Panc1 (cell line): ENCODE data around the gene CPT1B. TPM values are rescaled to one million over a fixed set of nuclear protein-coding genes. Genes with fewer than 3 reads are reported as not detected.

Source experiments
- ATAC-seq: fragments of 200-7000 bp; cut with Tn5 transposase; 2 replicates; pipeline ENCODE4 v1.9.1; 2020; ENCODE audit warnings: mild to moderate bottlenecking, moderate library complexity
- BruUV-seq: library from RNA; stranded (reverse); fragments of 400-500 nt; replicated peaks from 2 replicates; lab custom pipeline; 2021; lab: Mats Ljungman, UMichigan
- CTCF ChIA-PET: fragments of 300-600 bp; sonication (Branson Sonifier 250); formaldehyde crosslinking; loops from one replicate; lab custom pipeline; 2022; ENCODE audit warnings: antibody characterized with exemption; lab: Charles Lee
- POLR2A ChIA-PET: fragments of 300-600 bp; sonication (Branson Sonifier 250); formaldehyde crosslinking; loops from one replicate; lab custom pipeline; 2022; ENCODE audit warnings: antibody characterized with exemption; lab: Charles Lee
- DNase-seq: peaks from one replicate; pipeline ENCODE4 v3.0.0-alpha.2; 2010; ENCODE audit warnings: low read depth, low spot score
- H3K27ac ChIP-seq: 2 replicates; pipeline ENCODE4 v1.5.1; 2011; ENCODE audit warnings: mild to moderate bottlenecking, low read length, inconsistent platforms
- H3K27me3 ChIP-seq: fragments of 200-500 bp; sonication (Bioruptor generic); 2 replicates; pipeline ENCODE4 v1.6.0; 2014; ENCODE audit warnings: low read length, inconsistent platforms; ENCODE audit not compliant: control insufficient read depth, insufficient read depth
- H3K36me3 ChIP-seq: fragments of 200-500 bp; sonication (Bioruptor generic); 2 replicates; pipeline ENCODE4 v1.5.1; 2014; ENCODE audit warnings: inconsistent platforms, mild to moderate bottlenecking, low read length, moderate library complexity; ENCODE audit not compliant: control insufficient read depth, insufficient read depth
- H3K4me1 ChIP-seq: 2 replicates; pipeline ENCODE4 v1.5.1; 2011; ENCODE audit warnings: inconsistent platforms, mild to moderate bottlenecking, low read length, moderate library complexity; ENCODE audit not compliant: control insufficient read depth, insufficient read depth
- H3K4me3 ChIP-seq, 2 experiments: 2 replicates each; pipeline ENCODE4 v1.5.1; 2011 to 2012; ENCODE audit warnings: low read depth in 2 of 2, low read length in 2 of 2, mild to moderate bottlenecking in 2 of 2, inconsistent platforms in 1 of 2, moderate library complexity in 1 of 2
- H3K9me3 ChIP-seq: fragments of 200-500 bp; sonication (Bioruptor generic); 2 replicates; pipeline ENCODE4 v1.5.1; 2014; ENCODE audit warnings: low read depth, mild to moderate bottlenecking, inconsistent platforms, low read length, moderate library complexity; ENCODE audit not compliant: control insufficient read depth, insufficient read depth
- POLR2AphosphoS5 ChIP-seq: IDR thresholded peaks from 2 replicates; pipeline ENCODE4 v1.6.1; 2012; ENCODE audit warnings: mild to moderate bottlenecking, low read depth, low read length, moderate library complexity
- SIN3A ChIP-seq: IDR thresholded peaks from 2 replicates; pipeline ENCODE4 v1.6.1; 2012; ENCODE audit warnings: low read depth, mild to moderate bottlenecking, low read length, moderate library complexity, borderline replicate concordance; ENCODE audit not compliant: insufficient read depth
- TCF7L2 ChIP-seq: IDR thresholded peaks from 2 replicates; pipeline ENCODE4 v1.6.1; 2011; ENCODE audit warnings: mild to moderate bottlenecking, low read depth, low read length, inconsistent platforms
- in situ Hi-C: cut with HindIII; loops from 2 replicates; pipeline ENCODE4 v1.10.0; 2016; ENCODE audit warnings: low sequenced_read_pairs, low pct_unique_long_range_greater_than_20kb
- intact Hi-C: fragments of 100-400 bp; cut with micrococcal nuclease; formaldehyde crosslinking; loops from one replicate; pipeline ENCODE4 v1.10.0; 2022; ENCODE audit not compliant: unreplicated experiment
- total RNA-seq: library from RNA; stranded (reverse); gene quantifications from one replicate; pipeline ENCODE4 v1.2.1, GENCODE V29; 2021; ENCODE audit not compliant: unreplicated experiment
- TF ChIP-seq, protein P1 (sequence below), 2 experiments: IDR thresholded peaks; 2 replicates each; pipeline ENCODE4 v1.6.1; 2011 to 2012; ENCODE audit warnings: low read depth in 2 of 2, control low read depth in 1 of 2, low read length in 1 of 2, mild to moderate bottlenecking in 1 of 2, moderate library complexity in 1 of 2; ENCODE audit not compliant: insufficient read depth in 1 of 2
- TF ChIP-seq, protein P2 (sequence below): fragments of 450-650 bp; IDR thresholded peaks from 2 replicates; pipeline ENCODE4 v1.5.1; 2017; ENCODE audit warnings: mild to moderate bottlenecking

CPT1B gene
- total RNA-seq, 1 experiment from 2014 or later, result 18.4 TPM

DNA sequence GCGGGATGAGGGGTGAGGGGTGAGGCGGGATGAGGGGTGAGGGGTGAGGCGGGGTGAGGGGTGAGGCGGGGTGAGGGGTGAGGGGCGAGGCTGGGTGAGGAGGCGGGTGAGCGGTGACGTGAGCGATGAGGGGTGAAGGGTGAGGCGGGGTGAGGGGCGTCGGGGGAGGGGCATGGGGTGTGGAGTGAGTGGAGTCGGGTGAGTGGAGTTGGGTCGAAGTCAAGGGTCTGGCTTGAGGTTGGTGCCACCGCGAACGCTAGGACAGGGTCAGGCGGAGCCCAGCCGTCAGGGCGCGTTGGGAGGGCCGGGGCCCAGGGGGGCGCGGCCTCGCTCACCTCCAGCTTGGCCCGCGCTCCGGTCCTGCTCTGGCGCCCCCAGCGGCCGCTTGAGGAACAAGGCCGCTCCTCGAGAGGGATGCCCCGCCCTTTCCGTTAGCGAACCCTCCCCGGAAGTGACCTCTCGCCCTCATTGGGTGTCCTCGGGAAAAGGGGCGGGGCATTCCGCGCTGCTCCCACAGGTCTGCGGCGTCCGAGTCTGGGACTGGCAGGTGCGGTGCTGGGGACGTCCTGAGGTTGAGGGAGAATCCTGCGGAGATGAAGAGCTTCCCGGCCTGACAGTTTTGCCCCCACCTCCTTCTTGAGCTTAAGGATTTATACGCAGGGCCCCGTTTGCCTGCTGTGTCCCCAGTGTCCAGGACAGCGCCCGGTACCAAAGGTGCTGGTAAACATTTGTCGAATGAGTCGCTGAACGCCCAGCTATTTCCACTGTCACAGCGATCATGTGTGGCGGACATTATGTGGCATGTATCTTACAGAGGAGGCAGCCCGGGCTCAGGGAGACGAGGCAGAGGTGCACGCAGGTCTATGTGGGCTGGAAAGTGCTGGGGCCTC lies 15.5 kb downstream of the CPT1B start, which contains the start of gene SYCE3:
TSS of gene SYCE3 (minus strand) at position 397 of the 890 bp plus-strand sequence. CDS start 6,514 bp downstream, outside the sequence.
- DNase-seq (peak; percentile 66), ATAC-seq (peak; percentile 98)
- TF ChIP-seq, protein P1, sequence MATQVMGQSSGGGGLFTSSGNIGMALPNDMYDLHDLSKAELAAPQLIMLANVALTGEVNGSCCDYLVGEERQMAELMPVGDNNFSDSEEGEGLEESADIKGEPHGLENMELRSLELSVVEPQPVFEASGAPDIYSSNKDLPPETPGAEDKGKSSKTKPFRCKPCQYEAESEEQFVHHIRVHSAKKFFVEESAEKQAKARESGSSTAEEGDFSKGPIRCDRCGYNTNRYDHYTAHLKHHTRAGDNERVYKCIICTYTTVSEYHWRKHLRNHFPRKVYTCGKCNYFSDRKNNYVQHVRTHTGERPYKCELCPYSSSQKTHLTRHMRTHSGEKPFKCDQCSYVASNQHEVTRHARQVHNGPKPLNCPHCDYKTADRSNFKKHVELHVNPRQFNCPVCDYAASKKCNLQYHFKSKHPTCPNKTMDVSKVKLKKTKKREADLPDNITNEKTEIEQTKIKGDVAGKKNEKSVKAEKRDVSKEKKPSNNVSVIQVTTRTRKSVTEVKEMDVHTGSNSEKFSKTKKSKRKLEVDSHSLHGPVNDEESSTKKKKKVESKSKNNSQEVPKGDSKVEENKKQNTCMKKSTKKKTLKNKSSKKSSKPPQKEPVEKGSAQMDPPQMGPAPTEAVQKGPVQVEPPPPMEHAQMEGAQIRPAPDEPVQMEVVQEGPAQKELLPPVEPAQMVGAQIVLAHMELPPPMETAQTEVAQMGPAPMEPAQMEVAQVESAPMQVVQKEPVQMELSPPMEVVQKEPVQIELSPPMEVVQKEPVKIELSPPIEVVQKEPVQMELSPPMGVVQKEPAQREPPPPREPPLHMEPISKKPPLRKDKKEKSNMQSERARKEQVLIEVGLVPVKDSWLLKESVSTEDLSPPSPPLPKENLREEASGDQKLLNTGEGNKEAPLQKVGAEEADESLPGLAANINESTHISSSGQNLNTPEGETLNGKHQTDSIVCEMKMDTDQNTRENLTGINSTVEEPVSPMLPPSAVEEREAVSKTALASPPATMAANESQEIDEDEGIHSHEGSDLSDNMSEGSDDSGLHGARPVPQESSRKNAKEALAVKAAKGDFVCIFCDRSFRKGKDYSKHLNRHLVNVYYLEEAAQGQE (IDR thresholded peaks at IDR 0.05; ENCODE audit: insufficient read depth in 1 of 2, low read depth in 2 of 2, low read length in 1 of 2), result no peak
- TF ChIP-seq, protein P2, sequence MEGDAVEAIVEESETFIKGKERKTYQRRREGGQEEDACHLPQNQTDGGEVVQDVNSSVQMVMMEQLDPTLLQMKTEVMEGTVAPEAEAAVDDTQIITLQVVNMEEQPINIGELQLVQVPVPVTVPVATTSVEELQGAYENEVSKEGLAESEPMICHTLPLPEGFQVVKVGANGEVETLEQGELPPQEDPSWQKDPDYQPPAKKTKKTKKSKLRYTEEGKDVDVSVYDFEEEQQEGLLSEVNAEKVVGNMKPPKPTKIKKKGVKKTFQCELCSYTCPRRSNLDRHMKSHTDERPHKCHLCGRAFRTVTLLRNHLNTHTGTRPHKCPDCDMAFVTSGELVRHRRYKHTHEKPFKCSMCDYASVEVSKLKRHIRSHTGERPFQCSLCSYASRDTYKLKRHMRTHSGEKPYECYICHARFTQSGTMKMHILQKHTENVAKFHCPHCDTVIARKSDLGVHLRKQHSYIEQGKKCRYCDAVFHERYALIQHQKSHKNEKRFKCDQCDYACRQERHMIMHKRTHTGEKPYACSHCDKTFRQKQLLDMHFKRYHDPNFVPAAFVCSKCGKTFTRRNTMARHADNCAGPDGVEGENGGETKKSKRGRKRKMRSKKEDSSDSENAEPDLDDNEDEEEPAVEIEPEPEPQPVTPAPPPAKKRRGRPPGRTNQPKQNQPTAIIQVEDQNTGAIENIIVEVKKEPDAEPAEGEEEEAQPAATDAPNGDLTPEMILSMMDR, result peak; percentile 92
- TF ChIP-seq TCF7L2 (no peak), POLR2AphosphoS5 (peak; percentile 54), SIN3A (no peak)
- TSS peak; percentile 94 for BruUV-seq
- POLR2A ChIA-PET, result no interaction called here
- in situ Hi-C loops, result no loop called here
- Histone ChIP-seq H3K27me3 (no peaks in the 10 kb centered on the region), H3K4me3 (peak within 1 kb of the TSS; percentile 67 to 82), H3K27ac (peak within 1 kb of the TSS; percentile 66; the same call in 1 of the 2 replicates), H3K9me3 (no peaks in the 10 kb centered on the region), H3K4me1 (0 out of 2 replicates have a peak, but pooled peaks cover 4% of the 10 kb centered on the region), H3K36me3 (no peaks in the 10 kb centered on the region)
- intact Hi-C loops, result no loop called here
- CTCF ChIA-PET, result interaction anchor here (0.6 to 0.9 kb wide), 4 partner anchors 13 to 66 kb away, joined by 3 to 5 read pairs (median 3); partner anchors contain the start of gene ARSA

DNA sequence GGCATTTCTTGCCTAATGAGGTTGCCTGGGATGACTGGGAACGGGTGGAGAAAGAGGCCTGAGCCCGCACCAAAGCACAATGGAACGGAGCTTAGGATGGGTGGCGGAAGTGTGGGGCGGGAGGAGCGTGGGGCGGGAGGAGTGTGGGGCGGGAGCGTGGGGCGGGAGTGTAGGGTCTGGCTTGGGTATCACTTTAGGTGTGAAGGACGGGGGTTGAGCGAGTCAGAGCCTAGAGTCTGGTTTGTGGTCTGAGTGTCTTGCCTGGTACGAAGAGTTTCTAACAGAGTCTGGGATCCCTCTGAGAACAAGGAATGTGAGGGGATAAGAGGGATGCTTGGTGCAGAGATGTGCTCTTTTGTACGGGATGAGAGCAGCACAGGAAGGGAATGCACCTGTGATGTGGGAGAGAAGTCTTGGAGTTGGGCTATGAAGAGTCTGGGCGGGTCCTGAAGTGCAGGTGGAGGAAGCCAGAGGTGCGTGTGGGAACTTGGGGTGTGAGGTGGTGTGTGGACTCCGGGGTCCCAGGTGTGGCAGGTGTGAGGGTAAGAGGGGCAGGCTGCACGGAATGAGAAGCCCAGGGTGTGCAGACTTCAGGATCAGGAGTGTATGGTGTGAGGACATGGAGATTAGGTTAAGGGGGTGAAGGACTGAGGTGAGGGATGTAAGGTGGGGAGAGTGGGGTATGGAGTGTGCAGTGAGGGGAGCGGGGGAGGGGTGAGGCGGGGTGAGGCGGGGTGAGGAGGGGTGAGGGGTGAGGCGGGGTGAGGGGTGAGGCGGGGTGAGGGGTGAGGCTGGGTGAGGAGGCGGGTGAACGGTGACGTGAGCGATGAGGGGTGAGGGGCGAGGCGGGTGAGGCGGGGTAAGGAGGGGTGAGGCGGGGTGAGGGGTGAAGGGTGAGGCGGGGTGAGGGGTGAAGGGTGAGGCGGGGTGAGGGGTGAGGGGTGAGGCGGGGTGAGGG lies 16.5 kb downstream of the CPT1B start:
- CTCF ChIA-PET, result no interaction called here
- Histone ChIP-seq H3K9me3 (no peaks in the 10 kb centered on the region), H3K27me3 (no peaks in the 10 kb centered on the region), H3K4me3 (no peak overlapping the region), H3K36me3 (no peaks in the 10 kb centered on the region), H3K27ac (no peak overlapping the region), H3K4me1 (0 out of 2 replicates have a peak, but pooled peaks cover 4% of the 10 kb centered on the region)
- no TSS peak for BruUV-seq
- intact Hi-C loops, result no loop called here
- POLR2A ChIA-PET, result interaction anchor here (0.5 kb wide), 1 partner anchor 53 kb away, joined by 5 read pairs; no protein-coding TSS in a partner anchor
- TF ChIP-seq POLR2AphosphoS5 (no peak), TCF7L2 (no peak), SIN3A (no peak)
- TF ChIP-seq, protein P2, result no peak
- TF ChIP-seq, protein P1 (IDR thresholded peaks at IDR 0.05; ENCODE audit: insufficient read depth in 1 of 2, low read depth in 2 of 2, low read length in 1 of 2), result no peak
- no peak for ATAC-seq
- in situ Hi-C loops, result no loop called here
- no peak for DNase-seq
